ES-I3 (cell line): ENCODE data around the gene RNF224.
A peak's percentile ranks its signal among the peaks of the same experiment; 100 is the strongest.

ENCODE experiments used
- H3K36me3 ChIP-seq: 2 replicates; pipeline ENCODE4 v1.6.1; 2013; ENCODE audit warnings: mild to moderate bottlenecking, low read length, control low read depth, moderate library complexity; ENCODE audit not compliant: insufficient read depth
- H3K4me1 ChIP-seq: 2 replicates; pipeline ENCODE4 v1.6.1; 2013; ENCODE audit warnings: mild to moderate bottlenecking, control low read depth, low read length; ENCODE audit not compliant: insufficient read depth
- H3K9ac ChIP-seq: 2 replicates; pipeline ENCODE4 v1.6.1; 2013; ENCODE audit warnings: low read depth, mild to moderate bottlenecking, low read length, moderate library complexity
- H3K9me3 ChIP-seq: 2 replicates; pipeline ENCODE4 v1.6.1; 2013; ENCODE audit warnings: mild to moderate bottlenecking, low read length, moderate library complexity; ENCODE audit not compliant: control insufficient read depth, insufficient read depth

The RNF224 gene

DNA sequence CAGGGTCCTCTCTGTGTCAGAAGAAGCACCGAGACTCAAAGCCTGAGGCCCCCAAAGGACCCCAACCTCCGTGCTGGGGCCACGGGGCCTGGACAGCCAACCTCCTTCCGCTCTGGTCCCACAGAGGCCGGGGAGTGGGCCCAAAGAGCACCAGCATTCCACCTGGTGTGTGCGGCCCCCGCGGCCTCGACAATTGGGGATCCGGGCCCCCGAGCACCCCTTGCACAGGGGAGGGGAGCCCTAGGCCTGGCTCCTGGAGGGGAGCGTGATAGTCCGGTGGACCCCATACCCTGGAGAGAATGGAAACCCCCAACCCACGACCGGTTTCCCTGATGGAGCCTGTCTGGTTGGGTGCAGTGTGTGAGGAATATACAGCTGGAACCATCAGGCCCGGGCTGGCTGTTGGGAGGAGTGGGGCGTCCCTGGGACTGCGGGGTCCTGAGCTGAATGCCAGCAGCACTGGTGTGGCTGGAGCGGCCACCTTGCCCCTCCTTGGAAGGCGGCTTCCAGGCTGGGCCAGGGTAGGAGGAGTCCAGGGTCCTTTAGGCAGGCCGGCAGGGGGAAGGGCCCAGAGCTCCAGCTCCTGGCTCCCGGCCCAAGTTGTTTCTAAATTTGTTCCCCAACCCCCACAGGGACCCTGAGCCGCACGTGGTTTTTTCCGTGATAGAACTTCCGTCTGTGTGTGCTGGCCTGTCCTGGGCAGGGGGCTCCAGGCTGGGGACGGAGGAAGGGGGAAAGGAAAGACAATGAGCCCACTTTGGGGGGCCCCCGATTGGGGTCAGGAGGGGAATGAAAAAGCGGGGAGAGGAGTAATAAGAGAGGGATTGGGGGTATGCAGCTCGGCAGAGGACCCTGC lies 49.4 kb downstream of the RNF224 start:
- H3K9ac ChIP-seq: peak overlapping the region; percentile 81
- peaks cover 12% of the 10 kb centered on the region; the same call in 1 of the 2 replicates for H3K4me1 ChIP-seq
- no peaks in the 10 kb centered on the region for H3K36me3 ChIP-seq
- no peaks in the 10 kb centered on the region for H3K9me3 ChIP-seq

DNA sequence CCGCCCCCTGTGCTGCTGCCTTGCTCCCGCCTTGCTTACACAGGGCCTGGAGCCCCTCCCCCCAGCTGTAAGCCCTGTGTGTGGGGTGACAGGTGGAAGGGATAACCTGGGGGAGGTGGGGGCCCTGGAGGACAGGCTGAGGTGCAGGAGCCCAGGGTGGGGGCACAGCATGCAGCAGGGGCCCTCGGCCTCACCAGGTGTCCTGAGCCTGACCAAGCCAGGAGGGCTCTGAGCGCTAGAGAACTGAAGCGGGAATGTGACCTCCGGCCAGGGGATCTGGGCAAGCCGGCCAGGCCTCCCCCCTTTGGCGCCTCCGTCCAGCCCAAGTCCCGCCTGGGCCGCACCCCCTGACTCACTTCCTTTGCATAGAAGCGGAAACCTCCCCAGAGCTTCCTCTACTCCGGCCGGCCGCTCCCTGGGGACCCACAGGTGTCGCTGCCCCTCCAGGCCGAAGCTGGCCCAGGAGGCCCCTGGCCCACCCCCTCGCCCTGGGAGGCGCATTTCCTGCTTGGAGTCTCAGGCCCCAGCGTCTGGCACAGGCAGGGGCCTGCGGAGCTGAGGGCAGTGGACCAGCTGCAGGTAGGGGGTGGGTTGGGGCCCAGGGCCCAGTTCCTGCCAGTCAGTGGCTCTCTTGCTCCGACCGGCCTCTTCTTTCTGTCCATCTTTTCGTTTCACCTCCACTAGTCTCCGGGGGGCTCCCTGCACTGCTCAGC lies 50.2 kb downstream of the RNF224 start, which contains the start of gene TOR4A:
TOR4A (plus strand) TSS at position 398 of the 713 bp plus-strand sequence. CDS start 964 bp downstream, outside the sequence.
- Histone ChIP-seq H3K9ac (peak within 1 kb of the TSS; percentile 81), H3K9me3 (no peaks in the 10 kb centered on the region), H3K4me1 (peaks cover 12% of the 10 kb centered on the region; the same call in 1 of the 2 replicates), H3K36me3 (no peaks in the 10 kb centered on the region)

DNA sequence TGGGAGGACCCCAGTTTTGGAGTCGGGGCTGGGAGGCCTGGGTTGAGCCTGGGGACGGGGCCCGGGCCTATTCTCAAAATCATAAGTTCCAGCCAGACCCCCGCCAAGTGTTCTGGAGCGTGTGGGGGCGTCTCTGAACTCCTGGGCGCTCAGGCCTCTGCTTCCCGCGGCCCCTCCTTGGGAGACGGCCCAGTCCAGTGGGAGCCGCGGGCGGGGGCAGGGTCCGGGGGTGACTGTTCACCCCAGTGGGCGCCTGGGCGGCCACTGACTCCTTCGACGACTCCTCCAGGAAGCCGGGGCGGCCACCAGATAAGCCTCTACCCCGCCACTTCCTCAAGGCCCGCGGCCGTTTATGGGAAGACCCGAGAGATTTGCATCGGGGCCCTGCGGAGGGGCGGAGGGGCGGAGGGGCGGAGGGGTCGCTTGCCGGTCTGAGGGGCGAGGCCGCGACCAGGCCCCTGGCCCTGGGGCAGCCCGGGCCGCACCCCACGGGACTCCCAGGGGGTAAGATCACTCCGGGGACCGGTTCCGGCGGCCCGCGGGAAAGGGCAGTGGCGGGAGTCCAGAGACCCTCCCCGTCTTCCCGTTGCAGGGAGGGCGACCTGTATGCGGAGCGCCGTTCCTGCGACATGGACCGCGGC lies 50.9 kb downstream of the RNF224 start:
- H3K4me1 ChIP-seq: peaks cover 12% of the 10 kb centered on the region; the same call in 1 of the 2 replicates
- H3K9ac ChIP-seq: peak overlapping the region; percentile 81
- H3K36me3 ChIP-seq: no peaks in the 10 kb centered on the region
- no peaks in the 10 kb centered on the region for H3K9me3 ChIP-seq
